GM21737 (cell line): ENCODE measurements around the gene GRIK4.

Experiments used
- ATAC-seq: cut with Tn5 transposase; IDR thresholded peaks from one replicate; pipeline ENCODE4 v1.9.1; 2021; ENCODE audit warnings: mild to moderate bottlenecking, moderate library complexity; ENCODE audit not compliant: unreplicated experiment

The GRIK4 gene

GRCh38 chr11:120931057-120931779 is 419.7 kb downstream of the GRIK4 start:
- ATAC-seq, result no peak

- no peak for ATAC-seq
These were observed 420.9 kb downstream of the GRIK4 start for GRCh38 chr11:120932305-120932915.

- ATAC-seq, result no peak
These were observed 424.8 kb downstream of the GRIK4 start for GRCh38 chr11:120936356-120936755.

- no peak for ATAC-seq
These were observed 426.0 kb downstream of the GRIK4 start for GRCh38 chr11:120937501-120937900.

GRCh38 chr11:120938260-120938659 is 426.7 kb downstream of the GRIK4 start:
- no peak for ATAC-seq

- ATAC-seq, result no peak
These were observed 428.8 kb downstream of the GRIK4 start for GRCh38 chr11:120940160-120940848.

GRCh38 chr11:120941000-120941399 is 429.5 kb downstream of the GRIK4 start:
- no peak for ATAC-seq

- no peak for ATAC-seq
These were observed 431.2 kb downstream of the GRIK4 start for GRCh38 chr11:120942701-120943100.

GRCh38 chr11:120945042-120945441 is 433.5 kb downstream of the GRIK4 start:
- no peak for ATAC-seq

GRCh38 chr11:120950880-120951279 is 439.3 kb downstream of the GRIK4 start:
- ATAC-seq, result no peak

GRCh38 chr11:120952461-120953434 is 441.2 kb downstream of the GRIK4 start:
- no peak for ATAC-seq

- no peak for ATAC-seq
These were observed 442.8 kb downstream of the GRIK4 start for GRCh38 chr11:120954381-120954780.

GRCh38 chr11:120956710-120957495 is 445.4 kb downstream of the GRIK4 start:
- no peak for ATAC-seq

GRCh38 chr11:120958185-120958584 is 446.6 kb downstream of the GRIK4 start:
- no peak for ATAC-seq

GRCh38 chr11:120959189-120959588 is 447.6 kb downstream of the GRIK4 start:
- no peak for ATAC-seq

GRCh38 chr11:120964857-120965256 is 453.3 kb downstream of the GRIK4 start:
- no peak for ATAC-seq

GRCh38 chr11:120966840-120967239 is 455.3 kb downstream of the GRIK4 start:
- ATAC-seq, result no peak

- no peak for ATAC-seq
These were observed 458.4 kb downstream of the GRIK4 start for GRCh38 chr11:120969993-120970392.

- ATAC-seq, result no peak
These were observed 460.3 kb downstream of the GRIK4 start for GRCh38 chr11:120971825-120972224.

GRCh38 chr11:120972621-120973020 is 461.1 kb downstream of the GRIK4 start:
- ATAC-seq, result no peak
